Measurements from ENCODE around the gene NDUFAF8. TPM values are rescaled to one million over a fixed set of nuclear protein-coding genes. Genes with fewer than 3 reads are reported as not detected.

The NDUFAF8 gene
- total RNA-seq, 1 experiment from 2014 or later, result 60.1 TPM

DNA sequence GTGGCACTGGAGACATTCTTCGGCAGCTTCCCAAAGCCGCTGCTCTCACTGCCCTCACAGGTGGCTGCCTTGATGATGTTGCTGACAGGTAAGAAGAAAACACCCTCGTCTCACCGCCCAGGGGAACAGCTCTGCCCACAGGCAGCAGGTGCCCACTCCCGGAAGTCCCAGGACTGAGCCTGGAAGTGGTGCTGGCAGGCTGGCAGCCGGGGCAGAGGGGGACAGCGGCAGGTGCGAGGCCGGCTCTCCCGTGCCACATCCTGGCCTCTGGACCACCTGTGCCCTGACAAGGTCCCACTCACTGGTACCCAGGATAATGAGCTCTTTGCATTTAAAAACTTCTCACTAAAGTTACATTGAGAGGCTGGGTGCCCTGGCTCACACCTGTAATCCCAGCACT, 36.8 kb upstream of the NDUFAF8 start:
- H3K4me1 ChIP-seq (ENCODE audit: insufficient read depth, low read length), result no peaks in the 10 kb centered on the region
- no peak overlapping the region for H3K14ac ChIP-seq (ENCODE audit: insufficient read depth, low read length)
- H3K4ac ChIP-seq (ENCODE audit: low read depth, low read length), result no peak overlapping the region
- H3K23me2 ChIP-seq (ENCODE audit: insufficient read length, low read depth, low read length, poor library complexity, severe bottlenecking), result no peaks in the 10 kb centered on the region
- H3K56ac ChIP-seq (ENCODE audit: insufficient read length, low read depth, low read length), result no peak overlapping the region
- no peaks in the 10 kb centered on the region for H3K27me3 ChIP-seq (ENCODE audit: insufficient read depth, low read length)
- no peaks in the 10 kb centered on the region for H3K9me3 Mint-ChIP-seq
- no CpG with 5 or more reads among the region's 10 CpGs for WGBS (ENCODE audit: extremely low coverage, insufficient read length, low lambda C conversion rate)
- no peak overlapping the region for H2BK15ac ChIP-seq (ENCODE audit: low read depth, low read length)
- H2BK5ac ChIP-seq (ENCODE audit: insufficient read length, low read length), result no peak overlapping the region
- H2BK20ac ChIP-seq (ENCODE audit: low read depth, low read length, poor library complexity, severe bottlenecking), result no peak overlapping the region
- no peaks in the 10 kb centered on the region for H3K27me3 Mint-ChIP-seq (ENCODE audit: low read depth)
- H2BK120ac ChIP-seq (ENCODE audit: low read depth, low read length, poor library complexity, severe bottlenecking), result no peak overlapping the region
- H3K36me3 Mint-ChIP-seq (ENCODE audit: insufficient read depth in 1 of 3, low read depth in 3 of 3), result peaks cover 0 to 39% (median 19%) of the 10 kb centered on the region in 3 experiments; a peak in 5 of 7 replicates
- no peak overlapping the region for H2BK12ac ChIP-seq (ENCODE audit: insufficient read length, low read depth, low read length)
- H3T11ph ChIP-seq (ENCODE audit: low read length), result no peak overlapping the region
- no peaks in the 10 kb centered on the region for H3K9me3 ChIP-seq (ENCODE audit: control insufficient read depth, low read depth, low read length)
- no peaks in the 10 kb centered on the region for H3K79me1 ChIP-seq (ENCODE audit: insufficient read depth, low read depth, low read length, poor library complexity, severe bottlenecking)
- H4K5ac ChIP-seq (ENCODE audit: insufficient read length, low read depth, low read length), result no peak overlapping the region
- H4K8ac ChIP-seq (replicated peaks; ENCODE audit: insufficient read length, low read depth, low read length), result no peak overlapping the region
- TF ChIP-seq, protein P1, sequence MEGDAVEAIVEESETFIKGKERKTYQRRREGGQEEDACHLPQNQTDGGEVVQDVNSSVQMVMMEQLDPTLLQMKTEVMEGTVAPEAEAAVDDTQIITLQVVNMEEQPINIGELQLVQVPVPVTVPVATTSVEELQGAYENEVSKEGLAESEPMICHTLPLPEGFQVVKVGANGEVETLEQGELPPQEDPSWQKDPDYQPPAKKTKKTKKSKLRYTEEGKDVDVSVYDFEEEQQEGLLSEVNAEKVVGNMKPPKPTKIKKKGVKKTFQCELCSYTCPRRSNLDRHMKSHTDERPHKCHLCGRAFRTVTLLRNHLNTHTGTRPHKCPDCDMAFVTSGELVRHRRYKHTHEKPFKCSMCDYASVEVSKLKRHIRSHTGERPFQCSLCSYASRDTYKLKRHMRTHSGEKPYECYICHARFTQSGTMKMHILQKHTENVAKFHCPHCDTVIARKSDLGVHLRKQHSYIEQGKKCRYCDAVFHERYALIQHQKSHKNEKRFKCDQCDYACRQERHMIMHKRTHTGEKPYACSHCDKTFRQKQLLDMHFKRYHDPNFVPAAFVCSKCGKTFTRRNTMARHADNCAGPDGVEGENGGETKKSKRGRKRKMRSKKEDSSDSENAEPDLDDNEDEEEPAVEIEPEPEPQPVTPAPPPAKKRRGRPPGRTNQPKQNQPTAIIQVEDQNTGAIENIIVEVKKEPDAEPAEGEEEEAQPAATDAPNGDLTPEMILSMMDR (conservative IDR thresholded peaks at IDR 0.05), result no peak
- H2AK5ac ChIP-seq (ENCODE audit: insufficient read length, low read length), result no peak overlapping the region
- no peak overlapping the region for H3K27ac ChIP-seq (ENCODE audit: insufficient read length, low read depth, low read length)
- H2AFZ ChIP-seq (ENCODE audit: low read length), result no peak overlapping the region
- H3K9ac ChIP-seq (ENCODE audit: extremely low read depth, insufficient read length, low read length), result no peak overlapping the region
- H4K91ac ChIP-seq (ENCODE audit: insufficient read length, low read depth, low read length), result no peak overlapping the region
- H3K23ac ChIP-seq (ENCODE audit: insufficient read length, low read depth, low read length), result no peak overlapping the region
- no peak overlapping the region for H3K4me2 ChIP-seq (ENCODE audit: insufficient read depth, insufficient read length, low read length)
- H3K4me1 Mint-ChIP-seq, result peaks cover 3% of the 10 kb centered on the region in 2 experiments; a peak in 2 of 4 replicates
- no peaks in the 10 kb centered on the region for H3K79me2 ChIP-seq (ENCODE audit: insufficient read depth, low read length)
- H3K18ac ChIP-seq (ENCODE audit: insufficient read length, low read depth, low read length), result no peak overlapping the region
- DNase-seq, result no peak
- no peaks in the 10 kb centered on the region for H4K20me1 ChIP-seq (ENCODE audit: control insufficient read depth, insufficient read depth, insufficient read length)
- H3K4me3 Mint-ChIP-seq, result no peak overlapping the region
- peak overlapping the region in 1 of 3 experiments; percentile 65; a peak in 1 of 7 replicates for H3K27ac Mint-ChIP-seq
